Measurements from ENCODE around the gene ZSWIM4.
"Not testable (repeated sequence)": the region's sequence is repeated elsewhere in the genome, so short reads cannot be mapped to it uniquely, and the experiment has no call there.

The ZSWIM4 gene

GRCh38 chr19:13850910-13851733, 55.9 kb downstream of the ZSWIM4 start:
- DNase-seq = peak; percentile 70

- DNase-seq = not testable (repeated sequence)
Measured at GRCh38 chr19:13851734-13852114, 56.5 kb downstream of the ZSWIM4 start.

- DNase-seq = not testable (repeated sequence)
Measured at GRCh38 chr19:13852171-13852707, 57.0 kb downstream of the ZSWIM4 start.

- no peak for DNase-seq
Measured at GRCh38 chr19:13856497-13856896, 61.3 kb downstream of the ZSWIM4 start.

GRCh38 chr19:13859361-13859880, 64.2 kb downstream of the ZSWIM4 start:
- no peak for DNase-seq

GRCh38 chr19:13860679-13861391, 65.6 kb downstream of the ZSWIM4 start:
- DNase-seq = no peak

GRCh38 chr19:13861392-13861713, 66.1 kb downstream of the ZSWIM4 start:
- no peak for DNase-seq

GRCh38 chr19:13861714-13862531, 66.7 kb downstream of the ZSWIM4 start:
- peak; percentile 85 for DNase-seq

GRCh38 chr19:13864046-13864666, 68.9 kb downstream of the ZSWIM4 start:
- DNase-seq = no peak

GRCh38 chr19:13864667-13865570, 69.7 kb downstream of the ZSWIM4 start:
- DNase-seq = no peak

- no peak for DNase-seq
Measured at GRCh38 chr19:13865571-13866462, 70.6 kb downstream of the ZSWIM4 start.

GRCh38 chr19:13866463-13867046, 71.3 kb downstream of the ZSWIM4 start:
- DNase-seq = no peak

- DNase-seq = no peak
Measured at GRCh38 chr19:13868663-13869062, 73.4 kb downstream of the ZSWIM4 start.

GRCh38 chr19:13869281-13869680, 74.0 kb downstream of the ZSWIM4 start:
- no peak for DNase-seq

- no peak for DNase-seq
Measured at GRCh38 chr19:13870873-13871272, 75.6 kb downstream of the ZSWIM4 start.

- no peak for DNase-seq
Measured at GRCh38 chr19:13872339-13872694, 77.1 kb downstream of the ZSWIM4 start.

- DNase-seq = no peak
Measured at GRCh38 chr19:13872695-13873389, 77.6 kb downstream of the ZSWIM4 start.

GRCh38 chr19:13873834-13874515, 78.7 kb downstream of the ZSWIM4 start:
- no peak for DNase-seq

GRCh38 chr19:13875824-13876223, 80.6 kb downstream of the ZSWIM4 start:
- no peak for DNase-seq
